ENCODE measurements around the gene STC2.

- TF ChIP-seq CTCF (IDR thresholded peaks at IDR 0.05; ENCODE audit: insufficient read depth, low read length) (no peak), POLR2AphosphoS5 (IDR thresholded peaks at IDR 0.05; ENCODE audit: low read depth) (no peak), GABPA (IDR thresholded peaks at IDR 0.05; ENCODE audit: low read depth) (no peak), SPI1 (IDR thresholded peaks at IDR 0.05; ENCODE audit: borderline replicate concordance, low read depth) (no peak), REST (IDR thresholded peaks at IDR 0.05; ENCODE audit: insufficient replicate concordance, low read depth) (no peak)
Measured at GRCh38 chr5:173306695-173307094, 21.5 kb downstream of the STC2 start.

Data from HL-60 (cell line).